ENCODE measurements around the gene SERF2.

- TF ChIP-seq POLR2A (IDR thresholded peaks at IDR 0.05), result no peak
- TF ChIP-seq CTCF (IDR thresholded peaks at IDR 0.05), result no peak
Measured at GRCh38 chr15:43826029-43826507, 33.9 kb downstream of the SERF2 start.
